ENCODE results near the gene MAPRE2. TPM values are rescaled to one million over a fixed set of nuclear protein-coding genes. Genes with fewer than 3 reads are reported as not detected.

Gene MAPRE2
- total and polyA plus RNA-seq, 10 donors, result 18.8 to 62.9 (median 45.1) TPM

DNA sequence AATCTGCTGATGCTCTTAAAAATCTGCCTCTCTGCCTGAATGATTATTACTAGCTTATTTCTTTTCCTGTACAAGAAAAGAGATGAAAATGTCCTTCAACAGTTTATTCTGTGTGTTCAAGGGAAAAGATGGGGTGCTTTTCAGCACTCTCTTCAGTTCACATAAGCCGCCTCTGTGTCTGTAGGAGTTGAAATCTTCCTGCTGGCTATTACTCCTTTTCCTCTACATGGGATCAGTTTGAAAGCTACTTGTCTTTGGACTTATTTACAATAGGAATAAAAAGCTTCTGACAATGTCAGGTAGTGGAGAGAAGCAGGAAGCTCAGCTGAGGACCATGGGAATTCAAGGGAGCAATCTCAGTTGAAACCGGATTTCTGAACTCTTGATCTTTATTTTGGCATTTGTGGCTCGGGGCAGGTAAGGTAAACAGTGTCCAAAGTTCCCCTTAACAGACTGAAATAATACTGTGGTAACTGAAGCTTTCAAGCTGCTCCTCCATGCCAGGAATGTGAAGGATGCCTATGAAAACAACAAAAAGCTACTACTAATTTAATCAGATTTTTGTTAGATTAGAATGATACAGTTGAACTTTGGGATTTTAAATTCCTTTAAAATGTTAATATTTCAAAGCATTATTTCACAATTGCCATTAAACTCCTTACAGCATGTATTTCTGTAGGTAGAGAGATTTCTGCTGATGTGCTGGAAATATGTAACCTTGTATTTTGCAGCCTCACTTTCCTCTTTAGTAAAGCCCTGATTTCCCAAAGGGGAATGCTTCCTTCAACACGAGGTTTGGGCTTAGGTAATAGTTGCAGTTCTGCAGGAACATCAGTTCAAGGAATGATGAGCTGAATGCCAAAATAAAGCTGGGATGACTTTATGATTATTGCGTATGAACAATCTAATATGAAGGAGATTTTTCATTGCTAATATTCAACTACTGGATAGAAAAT, 43.6 kb downstream of the MAPRE2 start:
- no peak overlapping the region for H3K27ac ChIP-seq
- intact Hi-C loops (cut with DNase I; ENCODE audit: low total_unique reads), result no loop called here

DNA sequence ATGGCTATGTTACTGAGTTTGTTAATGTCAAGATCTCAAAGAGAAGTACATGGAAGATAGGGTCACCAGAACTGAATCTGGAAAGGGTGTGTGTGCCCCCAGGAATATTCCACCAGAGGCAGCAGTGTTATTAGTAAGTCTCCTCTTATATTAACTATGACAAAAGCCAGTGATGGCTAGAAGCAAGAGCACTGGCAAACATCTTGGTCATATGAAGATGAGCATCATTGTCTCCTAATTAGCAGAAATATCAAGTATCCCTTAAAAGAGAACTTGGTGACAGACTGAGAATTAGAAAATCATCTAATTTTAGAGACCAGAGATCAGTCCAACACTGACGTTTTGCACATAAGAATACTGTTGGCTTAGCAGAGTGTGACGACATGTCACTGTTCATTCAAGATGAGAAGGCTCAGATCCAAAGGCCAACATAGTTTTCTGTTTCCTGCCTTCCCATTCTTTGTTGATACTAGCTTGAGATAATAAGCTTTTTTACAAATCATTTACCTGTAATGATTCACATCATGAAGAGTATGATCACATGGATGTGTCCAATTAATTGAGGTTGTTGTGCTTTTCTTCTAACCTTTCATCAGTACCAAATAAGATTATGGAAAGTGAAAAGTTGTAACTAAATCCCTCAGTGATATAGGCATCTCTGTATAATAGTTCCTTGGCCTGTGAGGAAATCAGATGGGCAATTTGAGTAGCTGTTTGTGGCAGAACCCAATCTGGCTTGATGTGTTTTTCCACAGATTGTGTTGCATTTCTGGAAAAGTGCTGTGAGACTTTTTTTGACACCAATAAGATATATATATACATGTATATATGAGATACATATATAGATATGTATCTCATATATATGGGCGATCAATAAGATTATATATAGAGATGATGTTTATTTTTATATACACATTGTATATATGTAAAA, 44.5 kb downstream of the MAPRE2 start:
- H3K36me3 ChIP-seq, result no peaks in the 10 kb centered on the region
- TF ChIP-seq POLR2AphosphoS5 (IDR thresholded peaks at IDR 0.05), result no peak
- TF ChIP-seq, protein P1, sequence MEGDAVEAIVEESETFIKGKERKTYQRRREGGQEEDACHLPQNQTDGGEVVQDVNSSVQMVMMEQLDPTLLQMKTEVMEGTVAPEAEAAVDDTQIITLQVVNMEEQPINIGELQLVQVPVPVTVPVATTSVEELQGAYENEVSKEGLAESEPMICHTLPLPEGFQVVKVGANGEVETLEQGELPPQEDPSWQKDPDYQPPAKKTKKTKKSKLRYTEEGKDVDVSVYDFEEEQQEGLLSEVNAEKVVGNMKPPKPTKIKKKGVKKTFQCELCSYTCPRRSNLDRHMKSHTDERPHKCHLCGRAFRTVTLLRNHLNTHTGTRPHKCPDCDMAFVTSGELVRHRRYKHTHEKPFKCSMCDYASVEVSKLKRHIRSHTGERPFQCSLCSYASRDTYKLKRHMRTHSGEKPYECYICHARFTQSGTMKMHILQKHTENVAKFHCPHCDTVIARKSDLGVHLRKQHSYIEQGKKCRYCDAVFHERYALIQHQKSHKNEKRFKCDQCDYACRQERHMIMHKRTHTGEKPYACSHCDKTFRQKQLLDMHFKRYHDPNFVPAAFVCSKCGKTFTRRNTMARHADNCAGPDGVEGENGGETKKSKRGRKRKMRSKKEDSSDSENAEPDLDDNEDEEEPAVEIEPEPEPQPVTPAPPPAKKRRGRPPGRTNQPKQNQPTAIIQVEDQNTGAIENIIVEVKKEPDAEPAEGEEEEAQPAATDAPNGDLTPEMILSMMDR (IDR thresholded peaks at IDR 0.05 in 8 of 11, conservative IDR thresholded peaks at IDR 0.05 in 3 of 11), result no peak
- no peak for TF ChIP-seq POLR2A (IDR thresholded peaks at IDR 0.05)
- DNase-seq, result no peak
- no peaks in the 10 kb centered on the region for H3K9me3 ChIP-seq
- intact Hi-C loops (cut with DNase I; ENCODE audit: low total_unique reads), result no loop called here
- no peaks in the 10 kb centered on the region for H3K27me3 ChIP-seq (replicated peaks in 1 of 7)
- peaks cover 0 to 35% (median 16%) of the 10 kb centered on the region in 6 donors for H3K4me1 ChIP-seq
- H3K27ac ChIP-seq, result no peak overlapping the region
- 74 to 82% (median 76%) methylated on average over 3 of the region's 3 CpGs for WGBS, 5 donors
- H3K4me3 ChIP-seq, result no peak overlapping the region

More for the DNA sequence above, 43.6 kb downstream of the MAPRE2 start:
- TF ChIP-seq POLR2A (IDR thresholded peaks at IDR 0.05) (no peak), POLR2AphosphoS5 (IDR thresholded peaks at IDR 0.05) (no peak)
- TF ChIP-seq, protein P1 (IDR thresholded peaks at IDR 0.05 in 8 of 11, conservative IDR thresholded peaks at IDR 0.05 in 3 of 11), result no peak
- WGBS, 5 donors, result 71 to 81% (median 74%) methylated on average over 5 of the region's 5 CpGs
- Histone ChIP-seq H3K27me3 (replicated peaks in 1 of 7) (no peaks in the 10 kb centered on the region), H3K9me3 (no peaks in the 10 kb centered on the region), H3K36me3 (no peaks in the 10 kb centered on the region), H3K4me3 (no peak overlapping the region), H3K4me1 (peaks cover 0 to 35% (median 16%) of the 10 kb centered on the region in 6 donors)
- DNase-seq, result no peak

DNA sequence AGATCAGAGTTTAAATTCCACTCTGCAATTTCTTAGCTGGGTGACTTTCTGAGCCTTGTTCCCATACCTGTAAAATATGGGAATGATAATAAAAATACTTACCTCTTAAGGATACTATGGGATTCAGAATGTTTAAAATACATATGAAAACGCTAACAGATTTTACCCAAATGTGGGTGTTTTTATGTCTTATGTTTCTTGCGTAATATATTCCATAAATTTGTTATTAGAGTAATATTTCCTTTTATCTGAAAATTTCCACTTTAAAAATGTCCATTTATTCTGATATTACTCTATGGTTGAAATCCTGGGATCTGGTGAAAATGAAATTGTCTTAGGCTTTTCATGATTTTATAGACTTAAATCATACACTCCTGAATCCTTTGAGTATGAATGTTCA, 45.5 kb downstream of the MAPRE2 start:
- WGBS, 5 donors, result 96 to 98% (median 96%) methylated on average over 2 of the region's 2 CpGs
- H3K4me3 ChIP-seq, result no peak overlapping the region
- TF ChIP-seq POLR2A (IDR thresholded peaks at IDR 0.05), result no peak
- TF ChIP-seq, protein P1 (IDR thresholded peaks at IDR 0.05 in 8 of 11, conservative IDR thresholded peaks at IDR 0.05 in 3 of 11), result no peak
- no peak for TF ChIP-seq POLR2AphosphoS5 (IDR thresholded peaks at IDR 0.05)
- peaks cover 0 to 35% (median 16%) of the 10 kb centered on the region in 6 donors for H3K4me1 ChIP-seq
- DNase-seq, result no peak
- H3K27me3 ChIP-seq (replicated peaks in 1 of 7), result no peaks in the 10 kb centered on the region
- intact Hi-C loops (cut with DNase I; ENCODE audit: low total_unique reads), result no loop called here
- H3K36me3 ChIP-seq, result peaks cover 0 to 6% (median 0%) of the 10 kb centered on the region in 6 donors
- H3K9me3 ChIP-seq, result no peaks in the 10 kb centered on the region
- no peak overlapping the region for H3K27ac ChIP-seq
